Right lobe of liver (tissue), 4 donors: Measurements from ENCODE around the gene LYRM1.

Experiments
- CTCF ChIP-seq, 4 donors: fragments of 200-600 bp in 3 of 4; fragments of 450-650 bp in 1 of 4; IDR thresholded peaks; one replicate each; pipeline versions ENCODE4 v1.5.1 to v1.8.0; 2016 to 2022; ENCODE audit warnings: antibody characterized with exemption in 4 of 4, mild to moderate bottlenecking in 2 of 4
- POLR2A ChIP-seq: fragments of 450-650 bp; IDR thresholded peaks from one replicate; pipeline ENCODE4 v1.6.1; 2017; ENCODE audit warnings: antibody characterized with exemption, mild to moderate bottlenecking
- donor health status: DM: no; HTN: no; CAD: no.
- donor health status: DM: no; HTN: no; CAD: no.
- donor health status: DM: no; HTN: yes; CAD: no.

- no peak for TF ChIP-seq CTCF (IDR thresholded peaks at IDR 0.05)
- TF ChIP-seq POLR2A = no peak
These were observed 43.3 kb upstream of the LYRM1 start for GRCh38 chr16:20857281-20857680.
